NB4 (cell line): ENCODE measurements around the gene CLPTM1L.

ENCODE experiments used
- DNase-seq: peaks from one replicate; pipeline ENCODE4 v3.0.0; 2010; ENCODE audit warnings: low read depth
- H3K4me3 ChIP-seq: one replicate; pipeline ENCODE4 v1.5.1; 2011; ENCODE audit warnings: mild to moderate bottlenecking, low read depth, low read length, moderate library complexity
- MYC ChIP-seq: IDR thresholded peaks from 2 replicates; pipeline ENCODE4 v1.6.1; 2011; ENCODE audit warnings: low read depth, low read length
- POLR2A ChIP-seq: IDR thresholded peaks from 2 replicates; pipeline ENCODE4 v1.6.1; 2011; ENCODE audit warnings: mild to moderate bottlenecking; ENCODE audit not compliant: insufficient read length; ENCODE audit errors: extremely low read depth
- TF ChIP-seq, protein P1 (sequence below): IDR thresholded peaks from 2 replicates; pipeline ENCODE4 v1.6.1; 2011; ENCODE audit warnings: low read depth, low read length
- TF ChIP-seq, protein P2 (sequence below): IDR thresholded peaks from one replicate; pipeline ENCODE4 v1.5.1; 2012; ENCODE audit warnings: low read depth, low read length

Gene CLPTM1L

DNA sequence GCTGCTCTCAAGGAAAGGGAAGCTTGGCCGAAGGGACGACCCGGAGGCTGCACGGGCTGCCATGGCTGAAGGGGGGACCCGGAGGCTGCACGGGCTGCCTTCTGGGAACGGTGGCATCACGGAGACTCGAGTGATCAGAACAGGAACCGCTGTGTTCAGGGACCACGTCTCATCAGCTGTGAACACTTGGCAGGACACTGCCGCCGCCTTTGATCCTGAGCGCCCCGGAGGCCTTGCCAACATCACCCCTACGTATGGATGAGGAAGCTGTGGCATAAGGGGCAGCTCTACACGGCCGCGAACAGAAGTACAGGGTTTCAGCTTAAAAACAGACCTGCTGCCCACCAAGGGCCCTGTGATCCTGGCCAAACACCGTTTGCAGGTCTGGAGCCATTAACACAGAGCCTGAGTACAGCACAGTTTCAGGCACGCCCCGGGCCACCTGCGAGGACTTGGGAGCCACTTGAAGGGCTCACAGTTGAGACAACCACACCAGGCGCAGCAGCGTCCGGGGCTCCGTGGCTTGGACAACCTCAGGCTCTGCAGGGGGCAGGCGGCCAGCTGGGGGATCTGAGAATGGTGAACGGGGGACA is 26.1 kb downstream of the CLPTM1L start:
- TF ChIP-seq, protein P1, sequence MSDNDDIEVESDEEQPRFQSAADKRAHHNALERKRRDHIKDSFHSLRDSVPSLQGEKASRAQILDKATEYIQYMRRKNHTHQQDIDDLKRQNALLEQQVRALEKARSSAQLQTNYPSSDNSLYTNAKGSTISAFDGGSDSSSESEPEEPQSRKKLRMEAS: 0 out of 2 replicates have a peak, but pooled peaks have one; percentile 14
- no peak for TF ChIP-seq POLR2A
- peak; percentile 49 for DNase-seq
- H3K4me3 ChIP-seq: no peak overlapping the region

DNA sequence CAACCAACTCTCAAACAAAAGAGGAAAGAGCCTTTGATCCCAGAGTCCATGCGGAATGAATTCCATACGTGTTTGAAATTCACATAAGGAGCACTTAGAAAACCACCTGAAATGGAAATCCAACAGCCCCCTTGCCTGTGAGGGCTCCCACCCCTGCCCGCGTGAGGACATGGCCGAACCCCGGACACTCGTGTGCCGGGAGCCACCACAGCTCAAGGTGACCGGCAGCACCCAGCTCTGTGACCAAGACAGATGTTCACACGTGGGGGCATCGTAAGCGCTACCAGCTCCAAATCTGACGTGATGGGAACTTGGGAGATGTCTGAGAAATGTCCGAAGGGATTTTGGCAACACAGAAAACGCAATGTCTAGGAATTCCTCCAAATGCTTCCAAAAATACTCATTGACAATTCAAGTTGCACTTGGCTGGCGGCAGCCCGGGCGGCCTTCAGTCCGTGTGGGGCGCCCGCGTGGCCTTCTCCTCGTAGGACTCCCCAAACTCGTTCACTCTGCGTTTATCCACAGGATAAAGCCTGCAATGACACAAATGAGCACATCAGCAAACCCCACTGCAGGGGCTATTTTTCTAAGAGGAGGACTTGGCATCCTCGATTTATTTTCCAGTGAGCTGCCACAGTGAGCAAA is 26.9 kb downstream of the CLPTM1L start:
- no peak overlapping the region for H3K4me3 ChIP-seq
- TF ChIP-seq POLR2A (no peak), MYC (no peak)
- TF ChIP-seq, protein P1: no peak
- TF ChIP-seq, protein P2, sequence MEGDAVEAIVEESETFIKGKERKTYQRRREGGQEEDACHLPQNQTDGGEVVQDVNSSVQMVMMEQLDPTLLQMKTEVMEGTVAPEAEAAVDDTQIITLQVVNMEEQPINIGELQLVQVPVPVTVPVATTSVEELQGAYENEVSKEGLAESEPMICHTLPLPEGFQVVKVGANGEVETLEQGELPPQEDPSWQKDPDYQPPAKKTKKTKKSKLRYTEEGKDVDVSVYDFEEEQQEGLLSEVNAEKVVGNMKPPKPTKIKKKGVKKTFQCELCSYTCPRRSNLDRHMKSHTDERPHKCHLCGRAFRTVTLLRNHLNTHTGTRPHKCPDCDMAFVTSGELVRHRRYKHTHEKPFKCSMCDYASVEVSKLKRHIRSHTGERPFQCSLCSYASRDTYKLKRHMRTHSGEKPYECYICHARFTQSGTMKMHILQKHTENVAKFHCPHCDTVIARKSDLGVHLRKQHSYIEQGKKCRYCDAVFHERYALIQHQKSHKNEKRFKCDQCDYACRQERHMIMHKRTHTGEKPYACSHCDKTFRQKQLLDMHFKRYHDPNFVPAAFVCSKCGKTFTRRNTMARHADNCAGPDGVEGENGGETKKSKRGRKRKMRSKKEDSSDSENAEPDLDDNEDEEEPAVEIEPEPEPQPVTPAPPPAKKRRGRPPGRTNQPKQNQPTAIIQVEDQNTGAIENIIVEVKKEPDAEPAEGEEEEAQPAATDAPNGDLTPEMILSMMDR: no peak
- DNase-seq: no peak

DNA sequence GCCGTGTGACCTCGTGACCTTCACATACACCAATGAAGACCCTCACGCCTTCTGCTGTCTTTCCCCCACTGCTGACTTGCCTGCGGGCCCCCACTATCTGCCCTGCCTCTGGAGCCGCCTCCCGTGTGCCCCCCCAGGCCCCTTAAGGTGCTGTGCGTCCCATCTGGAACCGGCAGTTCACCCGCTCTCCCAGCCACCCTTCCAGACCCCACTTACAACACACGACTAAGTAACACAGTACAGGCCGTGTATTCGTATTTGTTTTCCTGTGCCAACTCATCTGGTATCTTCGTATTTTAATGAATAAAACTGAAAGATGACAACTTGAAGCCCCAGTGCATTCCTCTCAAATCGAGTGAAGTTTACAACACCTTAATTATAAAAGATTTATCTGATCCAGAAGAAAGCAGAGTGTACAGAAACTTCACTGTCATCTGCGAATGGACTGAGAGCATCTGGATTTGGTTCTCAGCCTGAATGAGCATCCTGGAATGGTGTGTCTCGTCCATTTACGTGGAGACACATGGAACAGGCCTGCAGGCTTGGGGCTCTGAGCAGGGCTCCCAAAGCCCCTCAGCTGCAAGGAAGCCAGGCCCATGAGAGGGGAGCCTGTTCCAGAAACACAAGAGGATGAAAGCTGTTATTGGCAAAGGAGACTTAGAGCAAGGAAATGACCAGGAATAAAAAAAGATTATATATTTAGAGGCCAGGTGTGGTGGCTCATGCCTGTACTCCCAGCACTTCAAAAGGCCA is 28.1 kb downstream of the CLPTM1L start:
- no peak for DNase-seq
- TF ChIP-seq POLR2A (no peak), MYC (no peak)
- TF ChIP-seq, protein P1: no peak
- TF ChIP-seq, protein P2: no peak
- no peak overlapping the region for H3K4me3 ChIP-seq

DNA sequence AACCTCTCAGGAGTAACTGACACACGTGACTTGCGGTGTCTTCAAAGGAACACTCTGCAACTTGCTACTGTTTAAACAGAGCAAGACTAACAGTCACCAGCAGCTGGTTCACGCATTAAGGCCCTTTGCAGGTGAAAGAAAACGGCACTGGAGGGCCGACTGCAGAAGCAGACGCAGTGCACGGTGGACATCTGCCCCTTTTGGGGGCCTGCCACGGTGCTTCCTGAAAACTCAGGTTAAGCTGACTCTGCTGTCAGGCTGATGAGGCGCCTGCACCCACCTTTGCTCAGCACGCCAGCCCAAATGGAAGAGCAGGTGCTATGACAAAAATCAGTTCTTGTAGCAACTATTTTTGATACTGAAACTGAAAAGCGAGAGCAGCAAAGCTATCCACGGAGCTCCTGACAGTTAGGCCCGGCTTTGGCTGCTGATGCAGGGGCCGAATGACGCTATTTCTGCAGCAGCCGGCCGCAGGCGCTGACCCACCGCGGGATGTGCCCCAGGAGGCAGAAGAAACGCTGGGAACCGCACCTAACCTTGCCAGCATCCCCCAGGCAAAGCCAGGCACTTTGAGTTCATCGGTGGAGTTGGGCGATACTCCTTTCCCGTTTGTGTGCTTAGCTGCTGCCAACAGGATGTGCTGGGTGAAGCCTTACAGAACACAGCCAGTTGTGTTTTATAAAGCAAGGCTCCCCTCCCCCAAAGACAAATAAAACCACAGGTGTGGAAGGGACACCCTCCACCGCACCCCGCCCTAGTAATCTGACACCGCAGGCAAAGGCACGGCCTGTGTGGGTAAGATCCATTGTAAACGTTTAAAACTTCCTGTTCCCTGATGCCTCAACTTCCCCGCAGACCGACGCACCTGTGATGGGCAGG is 29.0 kb downstream of the CLPTM1L start:
- TF ChIP-seq, protein P1: peak; percentile 73
- TF ChIP-seq, protein P2: no peak
- TF ChIP-seq MYC (peak; percentile 52; the same call in 1 of the 2 replicates), POLR2A (no peak)
- H3K4me3 ChIP-seq: no peak overlapping the region
- DNase-seq: peak; percentile 47

DNA sequence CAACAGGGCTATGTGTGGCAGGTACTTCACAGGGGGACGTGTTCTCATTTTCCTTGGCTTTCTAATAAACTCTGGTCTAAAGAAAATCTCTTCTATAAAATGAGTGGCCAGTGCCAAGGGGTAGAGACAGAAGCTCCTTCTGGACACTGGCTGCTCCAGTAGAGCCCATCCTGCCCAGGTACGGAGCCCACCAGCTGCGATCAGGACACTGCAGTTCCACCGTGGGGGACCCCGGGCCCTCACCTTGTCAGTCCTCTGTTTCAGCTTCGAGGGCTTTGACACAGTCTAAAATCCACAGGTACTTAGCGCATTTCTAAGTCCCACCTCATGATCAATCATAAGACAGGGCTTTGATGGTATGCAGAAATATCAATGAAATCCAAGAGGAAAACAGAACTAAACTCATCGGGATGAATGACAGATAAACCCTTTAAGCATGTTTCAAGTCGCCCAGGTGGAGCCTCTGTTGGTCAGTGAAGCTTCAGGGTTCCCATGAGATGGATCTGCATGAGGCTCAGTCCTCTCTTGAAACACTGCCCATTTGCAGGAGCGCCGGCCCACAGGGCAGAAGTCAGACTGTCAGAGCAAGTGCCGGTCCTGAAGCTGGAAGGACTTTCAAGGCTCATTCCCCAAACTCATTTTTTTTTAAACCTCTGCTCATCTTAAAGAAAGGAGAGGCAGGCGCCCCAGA is 29.7 kb downstream of the CLPTM1L start:
- no peak for TF ChIP-seq MYC
- TF ChIP-seq, protein P1: no peak
- TF ChIP-seq POLR2A: no peak
- TF ChIP-seq, protein P2: no peak
- no peak for DNase-seq
- no peak overlapping the region for H3K4me3 ChIP-seq
